Chondrocyte (in vitro differentiated cells): ENCODE data around the gene BTLA. TPM values are rescaled to one million over a fixed set of nuclear protein-coding genes. Genes with fewer than 3 reads are reported as not detected.
"Not testable (repeated sequence)": the region's sequence is repeated elsewhere in the genome, so short reads cannot be mapped to it uniquely, and the experiment has no call there.

Experiments used
- DNase-seq: peaks from one replicate; pipeline ENCODE4 v3.0.0; 2021; ENCODE audit warnings: mixed read lengths, low spot score
- H3K27ac Mint-ChIP-seq: one replicate; pipeline ENCODE4 v1.8.0; 2021; ENCODE audit warnings: mild to moderate bottlenecking, moderate library complexity, mixed read lengths; ENCODE audit not compliant: unreplicated experiment
- H3K27me3 Mint-ChIP-seq: 2 replicates; pipeline ENCODE4 v1.8.0; 2021; ENCODE audit warnings: low read depth, mixed read lengths
- H3K36me3 Mint-ChIP-seq: 2 replicates; pipeline ENCODE4 v1.8.0; 2021; ENCODE audit warnings: low read depth, mixed read lengths
- H3K4me1 Mint-ChIP-seq: 2 replicates; pipeline ENCODE4 v1.8.0; 2021; ENCODE audit warnings: low read depth, mild to moderate bottlenecking, mixed read lengths
- H3K4me3 Mint-ChIP-seq: one replicate; pipeline ENCODE4 v1.8.0; 2021; ENCODE audit warnings: mild to moderate bottlenecking, moderate library complexity, mixed read lengths; ENCODE audit not compliant: unreplicated experiment
- H3K9me3 Mint-ChIP-seq: 2 replicates; pipeline ENCODE4 v1.8.0; 2021; ENCODE audit warnings: low read depth, mixed read lengths
- CTCF ChIP-seq: fragments of 200-600 bp; sonication (generic); IDR thresholded peaks from 2 replicates; pipeline ENCODE4 v1.5.0; 2021; ENCODE audit warnings: antibody characterized with exemption, mild to moderate bottlenecking, moderate library complexity
- long read RNA-seq: library from polyadenylated mRNA; stranded (forward); transcript quantifications from one replicate; pipeline ENCODE4 v2.0.0, GENCODE V29; 2021
- total RNA-seq: library from RNA; stranded (reverse); gene quantifications from 3 replicates; pipeline ENCODE4 v1.2.1, GENCODE V29; 2021

BTLA gene
- total RNA-seq, result 0.42 TPM in 1 of 3 replicates, not detected in the others
- long read RNA-seq, result 0 reads

- H3K27ac Mint-ChIP-seq, result no peak within 1 kb of the TSS
- no peak within 1 kb of the TSS for H3K4me3 Mint-ChIP-seq
- no peaks in the 10 kb centered on the region for H3K4me1 Mint-ChIP-seq
- peaks cover 5% of the 10 kb centered on the region for H3K9me3 Mint-ChIP-seq
- H3K36me3 Mint-ChIP-seq, result peaks cover 2% of the 10 kb centered on the region
- H3K27me3 Mint-ChIP-seq, result peaks cover 2% of the 10 kb centered on the region
- TF ChIP-seq CTCF, result no peak
- no peak for DNase-seq
These were observed at the start of gene BTLA for GRCh38 chr3:112498914-112499711. Gene BTLA (minus strand): TSS chr3:112499472. CDS start chr3:112499358, 114 bp downstream.

- H3K9me3 Mint-ChIP-seq, result no peaks in the 10 kb centered on the region
- no peak for DNase-seq
- peaks cover 8% of the 10 kb centered on the region for H3K36me3 Mint-ChIP-seq
- no peaks in the 10 kb centered on the region for H3K27me3 Mint-ChIP-seq
- H3K27ac Mint-ChIP-seq, result peak overlapping the region; percentile 0
- TF ChIP-seq CTCF, result no peak
- H3K4me1 Mint-ChIP-seq, result peaks cover 13% of the 10 kb centered on the region
- H3K4me3 Mint-ChIP-seq, result no peak overlapping the region
These were observed 47.0 kb upstream of the BTLA start for GRCh38 chr3:112546216-112546759.

GRCh38 chr3:112539825-112540650 is 40.8 kb upstream of the BTLA start:
- no peak overlapping the region for H3K27ac Mint-ChIP-seq
- H3K27me3 Mint-ChIP-seq, result no peaks in the 10 kb centered on the region
- no peak overlapping the region for H3K4me3 Mint-ChIP-seq
- H3K9me3 Mint-ChIP-seq, result no peaks in the 10 kb centered on the region
- H3K36me3 Mint-ChIP-seq, result peaks cover 11% of the 10 kb centered on the region
- H3K4me1 Mint-ChIP-seq, result peaks cover 6% of the 10 kb centered on the region
- no peak for TF ChIP-seq CTCF
- DNase-seq, result no peak

GRCh38 chr3:112531358-112531781 is 32.1 kb upstream of the BTLA start:
- Mint-ChIP-seq H3K4me3 (no peak overlapping the region), H3K27ac (no peak overlapping the region), H3K4me1 (no peaks in the 10 kb centered on the region), H3K9me3 (no peaks in the 10 kb centered on the region), H3K36me3 (peaks cover 10% of the 10 kb centered on the region), H3K27me3 (no peaks in the 10 kb centered on the region)
- TF ChIP-seq CTCF, result peak; percentile 86
- no peak for DNase-seq

- TF ChIP-seq CTCF, result no peak
- Mint-ChIP-seq H3K9me3 (no peaks in the 10 kb centered on the region), H3K27ac (no peak overlapping the region), H3K27me3 (no peaks in the 10 kb centered on the region), H3K4me3 (no peak overlapping the region), H3K36me3 (peaks cover 7% of the 10 kb centered on the region), H3K4me1 (no peaks in the 10 kb centered on the region)
- DNase-seq, result no peak
These were observed 31.3 kb upstream of the BTLA start for GRCh38 chr3:112530573-112530972.

GRCh38 chr3:112524127-112524526 is 24.9 kb upstream of the BTLA start:
- DNase-seq, H3K27me3 Mint-ChIP-seq: not testable (repeated sequence)
- H3K36me3 Mint-ChIP-seq, result peaks cover 10% of the 10 kb centered on the region

More at GRCh38 chr3:112524127-112524526, 24.9 kb upstream of the BTLA start:
- not testable (repeated sequence) for H3K4me3 Mint-ChIP-seq, H3K4me1 Mint-ChIP-seq, H3K27ac Mint-ChIP-seq, H3K9me3 Mint-ChIP-seq
